ENCODE data around the gene SPATA17.
A peak's percentile ranks its signal among the peaks of the same experiment; 100 is the strongest.
"Not testable (repeated sequence)": the region's sequence is repeated elsewhere in the genome, so short reads cannot be mapped to it uniquely, and the experiment has no call there.

Gene SPATA17

DNA sequence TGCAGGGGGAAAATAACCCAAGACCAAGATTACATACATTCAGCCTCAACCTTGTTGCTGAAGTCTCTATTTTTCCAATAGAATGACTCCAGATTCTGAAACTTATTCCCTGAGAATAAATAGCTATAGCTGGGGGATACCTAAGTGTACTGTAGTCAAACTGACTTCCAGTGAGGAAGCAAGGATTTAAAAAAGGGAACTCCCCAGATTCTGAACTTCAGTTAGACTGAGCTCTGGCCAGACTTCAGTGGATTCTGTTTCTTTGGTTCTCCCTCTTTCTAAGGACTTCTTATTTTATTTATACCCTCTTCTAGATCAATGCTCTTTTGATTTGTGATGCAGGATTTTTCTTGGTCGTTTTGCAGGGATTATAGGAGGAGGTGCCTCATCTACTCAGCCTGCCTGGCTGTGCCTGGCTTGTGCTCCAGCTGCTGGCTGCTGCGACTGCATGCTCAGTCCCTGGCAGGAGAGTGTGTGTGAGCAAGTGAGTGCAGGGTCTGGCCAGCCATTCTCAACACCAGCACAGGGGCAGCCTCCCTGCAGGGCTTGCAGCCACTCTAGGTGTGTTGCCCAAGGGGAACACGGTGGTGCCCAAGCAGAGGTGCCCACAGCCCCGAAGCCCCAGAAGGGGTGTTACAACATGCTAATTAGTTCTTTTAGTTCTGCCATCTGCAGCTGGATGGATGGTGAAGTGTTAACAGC, 43.0 kb downstream of the SPATA17 start:
- H3K4me3 ChIP-seq (ENCODE audit: low read length) = no peak overlapping the region
- no peak for DNase-seq (ENCODE audit: low read depth)

GRCh38 chr1:217681806-217682205, 50.7 kb downstream of the SPATA17 start:
- TF ChIP-seq, protein P1, sequence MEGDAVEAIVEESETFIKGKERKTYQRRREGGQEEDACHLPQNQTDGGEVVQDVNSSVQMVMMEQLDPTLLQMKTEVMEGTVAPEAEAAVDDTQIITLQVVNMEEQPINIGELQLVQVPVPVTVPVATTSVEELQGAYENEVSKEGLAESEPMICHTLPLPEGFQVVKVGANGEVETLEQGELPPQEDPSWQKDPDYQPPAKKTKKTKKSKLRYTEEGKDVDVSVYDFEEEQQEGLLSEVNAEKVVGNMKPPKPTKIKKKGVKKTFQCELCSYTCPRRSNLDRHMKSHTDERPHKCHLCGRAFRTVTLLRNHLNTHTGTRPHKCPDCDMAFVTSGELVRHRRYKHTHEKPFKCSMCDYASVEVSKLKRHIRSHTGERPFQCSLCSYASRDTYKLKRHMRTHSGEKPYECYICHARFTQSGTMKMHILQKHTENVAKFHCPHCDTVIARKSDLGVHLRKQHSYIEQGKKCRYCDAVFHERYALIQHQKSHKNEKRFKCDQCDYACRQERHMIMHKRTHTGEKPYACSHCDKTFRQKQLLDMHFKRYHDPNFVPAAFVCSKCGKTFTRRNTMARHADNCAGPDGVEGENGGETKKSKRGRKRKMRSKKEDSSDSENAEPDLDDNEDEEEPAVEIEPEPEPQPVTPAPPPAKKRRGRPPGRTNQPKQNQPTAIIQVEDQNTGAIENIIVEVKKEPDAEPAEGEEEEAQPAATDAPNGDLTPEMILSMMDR (IDR thresholded peaks at IDR 0.05; ENCODE audit: insufficient read depth, low read depth, low read length, missing control alignments) = no peak
- no peak for DNase-seq (ENCODE audit: low read depth)
- no peak overlapping the region for H3K4me3 ChIP-seq (ENCODE audit: low read length)

More for the DNA sequence above, 43.0 kb downstream of the SPATA17 start:
- TF ChIP-seq, protein P1 (IDR thresholded peaks at IDR 0.05; ENCODE audit: insufficient read depth, low read depth, low read length, missing control alignments) = no peak

- peak; percentile 71 for DNase-seq (ENCODE audit: low read depth)
- TF ChIP-seq, protein P1 (IDR thresholded peaks at IDR 0.05; ENCODE audit: insufficient read depth, low read depth, low read length, missing control alignments) = no peak
- H3K4me3 ChIP-seq (ENCODE audit: low read length) = no peak overlapping the region
These were observed 56.4 kb downstream of the SPATA17 start for GRCh38 chr1:217687511-217687910.

DNA sequence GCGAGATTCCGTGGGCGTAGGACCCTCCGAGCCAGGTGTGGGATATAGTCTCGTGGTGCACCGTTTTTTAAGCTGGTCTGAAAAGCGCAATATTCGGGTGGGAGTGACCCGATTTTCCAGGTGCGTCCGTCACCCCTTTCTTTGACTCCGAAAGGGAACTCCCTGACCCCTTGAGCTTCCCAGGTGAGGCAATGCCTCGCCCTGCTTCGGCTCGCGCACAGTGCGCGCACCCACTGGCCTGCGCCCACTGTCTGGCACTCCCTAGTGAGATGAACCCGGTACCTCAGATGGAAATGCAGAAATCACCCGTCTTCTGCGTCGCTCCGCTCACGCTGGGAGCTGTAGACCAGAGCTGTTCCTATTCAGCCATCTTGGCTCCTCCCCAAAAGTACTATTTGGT, 65.0 kb downstream of the SPATA17 start:
- not testable (repeated sequence) for H3K4me3 ChIP-seq (ENCODE audit: low read length); DNase-seq (ENCODE audit: low read depth)

DNA sequence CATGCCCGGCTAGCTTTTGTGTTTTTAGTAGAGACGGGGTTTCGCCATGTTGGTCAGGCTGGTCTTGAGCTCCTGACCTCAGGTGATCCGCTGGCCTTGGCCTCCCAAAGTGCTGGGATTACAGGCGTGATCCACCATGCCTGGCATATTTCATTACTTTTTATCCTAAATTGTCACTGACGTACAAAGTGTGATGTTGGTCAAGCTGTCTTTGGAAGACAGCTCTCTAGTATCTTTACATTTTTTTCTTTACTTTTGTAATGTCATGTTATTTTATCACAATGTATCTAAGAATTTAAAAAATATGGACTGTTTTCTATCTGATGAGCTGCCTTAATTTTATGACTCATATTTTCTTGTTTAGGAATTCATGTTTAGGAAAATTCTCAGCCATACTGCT, 72.2 kb downstream of the SPATA17 start:
- no peak overlapping the region for H3K4me3 ChIP-seq (ENCODE audit: low read length)
- no peak for DNase-seq (ENCODE audit: low read depth)
- TF ChIP-seq, protein P1 (IDR thresholded peaks at IDR 0.05; ENCODE audit: insufficient read depth, low read depth, low read length, missing control alignments) = no peak

GRCh38 chr1:217712925-217713597, 81.9 kb downstream of the SPATA17 start:
- peak; percentile 56 for DNase-seq (ENCODE audit: low read depth)
- no peak overlapping the region for H3K4me3 ChIP-seq (ENCODE audit: low read length)
- TF ChIP-seq, protein P1 (IDR thresholded peaks at IDR 0.05; ENCODE audit: insufficient read depth, low read depth, low read length, missing control alignments) = no peak

GRCh38 chr1:217715681-217716080, 84.5 kb downstream of the SPATA17 start:
- no peak for DNase-seq (ENCODE audit: low read depth)

More at GRCh38 chr1:217715681-217716080, 84.5 kb downstream of the SPATA17 start:
- H3K4me3 ChIP-seq (ENCODE audit: low read length) = no peak overlapping the region
- TF ChIP-seq, protein P1 (IDR thresholded peaks at IDR 0.05; ENCODE audit: insufficient read depth, low read depth, low read length, missing control alignments) = no peak

Data from epithelial cell of esophagus (primary cell).